ENCODE measurements around the gene B3GALT4. TPM values are rescaled to one million over a fixed set of nuclear protein-coding genes. Genes with fewer than 3 reads are reported as not detected.

B3GALT4 gene
- total and polyA plus RNA-seq, 2 of the 13 experiments (the other 11 are each of a cell fraction or from before 2014, with no cell fraction given) = 0.04 to 0.27 TPM

- H3K4me3 ChIP-seq (replicated peaks in 1 of 3; ENCODE audit: insufficient read depth in 1 of 3, low read depth in 2 of 3, low read length in 3 of 3) = peak overlapping the region; percentile 73 to 96 (median 94)
- no peaks in the 10 kb centered on the region for H4K20me1 ChIP-seq (ENCODE audit: insufficient read depth, low read length)
- BruUV-seq (replicated peaks) = TSS peak; percentile 76
- no peaks in the 10 kb centered on the region; a peak in 1 of 5 replicates for H3K27me3 ChIP-seq (ENCODE audit: control insufficient read depth in 1 of 2, insufficient read depth in 2 of 2, low read length in 2 of 2)
- peak overlapping the region; percentile 56 for H3K27ac ChIP-seq (ENCODE audit: extremely low read length, insufficient read depth, low read length)
- 8% methylated on average over 21 of the region's 21 CpGs for WGBS (ENCODE audit: low lambda C conversion rate)
- in situ Hi-C loops (cut with HindIII; ENCODE audit: extremely low pct_ligation_motif_present, low pct_unique_long_range_greater_than_20kb) = loop anchor here (25.0 kb wide), 1 partner anchor 124 kb away; the partner anchor contains the start of genes CUTA, PHF1 and SYNGAP1
- H3K9ac ChIP-seq (ENCODE audit: insufficient read depth, low read depth, low read length) = peak overlapping the region; percentile 92
- no peaks in the 10 kb centered on the region for H3K9me3 ChIP-seq (ENCODE audit: low read length)
- POLR2A ChIA-PET = interaction anchor here (1.1 to 3.4 kb wide), 13 partner anchors 9 to 317 kb away, joined by 3 to 41 read pairs (median 9); partner anchors contain the start of genes B3GALT4, HSD17B8, PHF1 and RGL2
- H3K4me2 ChIP-seq (ENCODE audit: low read depth, low read length) = peak overlapping the region; percentile 99
- intact Hi-C loops (cut with micrococcal nuclease; ENCODE audit: unreplicated experiment) = no loop called here
- H2AFZ ChIP-seq (ENCODE audit: low read length) = no peak overlapping the region
- peaks cover 27% of the 10 kb centered on the region for H3K79me2 ChIP-seq (ENCODE audit: insufficient read depth, low read length)
- FAIRE-seq = no peak
- peaks cover 14 to 47% of the 10 kb centered on the region in 2 experiments for H3K36me3 ChIP-seq (replicated peaks in 1 of 2; ENCODE audit: control insufficient read depth in 1 of 2, insufficient read depth in 2 of 2, low read length in 2 of 2)
- CTCF ChIA-PET (ENCODE audit: low intra/inter-chr PET ratio, low total read pairs) = interaction anchor here (1.2 kb wide), 1 partner anchor 10 kb away, joined by 3 read pairs; no protein-coding TSS in a partner anchor
- ATAC-seq = peak; percentile 2; the same call in 1 of the 3 replicates
- DNase-seq (ENCODE audit: low spot score) = no peak
- peaks cover 22% of the 10 kb centered on the region for H3K4me1 ChIP-seq (ENCODE audit: insufficient read depth, low read length)
- TF ChIP-seq ZKSCAN8 (CRISPR knock-in tag; IDR thresholded peaks at IDR 0.05; ENCODE audit: borderline replicate concordance) = no peak
- no peak for TF ChIP-seq ZBTB37 (CRISPR knock-in tag; IDR thresholded peaks at IDR 0.05)
- TF ChIP-seq ZSCAN31 (CRISPR knock-in tag; IDR thresholded peaks at IDR 0.05; ENCODE audit: low read depth) = 0 out of 2 replicates have a peak, but pooled peaks have one; percentile 18
- TF ChIP-seq ZBTB26 (CRISPR knock-in tag; IDR thresholded peaks at IDR 0.05; ENCODE audit: borderline replicate concordance) = no peak
- TF ChIP-seq KDM5B (CRISPR knock-in tag; IDR thresholded peaks at IDR 0.05; ENCODE audit: borderline replicate concordance) = peak; percentile 32; the same call in 1 of the 2 replicates
- TF ChIP-seq KDM4B (CRISPR knock-in tag; IDR thresholded peaks at IDR 0.05) = no peak
- TF ChIP-seq THAP11 (CRISPR knock-in tag; IDR thresholded peaks at IDR 0.05) = no peak
- TF ChIP-seq KLF16 (CRISPR knock-in tag; IDR thresholded peaks at IDR 0.05) = peak in 1 of 2 experiments; percentile 13; a peak in 1 of 4 replicates
- TF ChIP-seq ZFY (CRISPR knock-in tag; IDR thresholded peaks at IDR 0.05) = 0 out of 2 replicates have a peak, but pooled peaks have one; percentile 27
- no peak for TF ChIP-seq RARG (CRISPR knock-in tag; IDR thresholded peaks at IDR 0.05; ENCODE audit: low read depth)
- no peak for TF ChIP-seq FOXK1 (CRISPR knock-in tag; IDR thresholded peaks at IDR 0.05; ENCODE audit: borderline replicate concordance, low read depth)
- TF ChIP-seq RBFOX2 (IDR thresholded peaks at IDR 0.05; ENCODE audit: low read depth, low read length) = 0 out of 2 replicates have a peak, but pooled peaks have one; percentile 33
- TF ChIP-seq ZNF75D (CRISPR knock-in tag; IDR thresholded peaks at IDR 0.05; ENCODE audit: borderline replicate concordance) = 0 out of 2 replicates have a peak, but pooled peaks have one; percentile 32
- no peak; the same call in 1 of the 2 replicates for TF ChIP-seq EEA1 (CRISPR knock-in tag; IDR thresholded peaks at IDR 0.05; ENCODE audit: borderline replicate concordance)
- TF ChIP-seq NONO (IDR thresholded peaks at IDR 0.05) = no peak
- no peak for TF ChIP-seq NONO (CRISPR knock-in tag; conservative IDR thresholded peaks at IDR 0.05)
- no peak for TF ChIP-seq TBX2 (CRISPR knock-in tag; IDR thresholded peaks at IDR 0.05; ENCODE audit: borderline replicate concordance)
- TF ChIP-seq ZNF7 (CRISPR knock-in tag; IDR thresholded peaks at IDR 0.05) = no peak
- TF ChIP-seq RXRB (CRISPR knock-in tag; IDR thresholded peaks at IDR 0.05; ENCODE audit: borderline replicate concordance) = no peak
- TF ChIP-seq ZNF232 (CRISPR knock-in tag; IDR thresholded peaks at IDR 0.05; ENCODE audit: borderline replicate concordance) = 0 out of 2 replicates have a peak, but pooled peaks have one; percentile 35
- TF ChIP-seq ZFP62 (CRISPR knock-in tag; IDR thresholded peaks at IDR 0.05) = no peak
- no peak for TF ChIP-seq HIVEP1 (CRISPR knock-in tag; IDR thresholded peaks at IDR 0.05)
- TF ChIP-seq CHCHD3 (CRISPR knock-in tag; IDR thresholded peaks at IDR 0.05) = peak; percentile 59; the same call in 1 of the 2 replicates
Observed at GRCh38 chr6:33288141-33288920, 11.4 kb downstream of the B3GALT4 start.
